HepG2 (cell line): Measurements from ENCODE around the gene CCDC57. TPM values are rescaled to one million over a fixed set of nuclear protein-coding genes. Genes with fewer than 3 reads are reported as not detected.

Source experiments
- ATF7 ChIP-seq, 2 experiments: fragments of 450-650 bp in 1 of 2; sonication (generic) in 1 of 2; formaldehyde crosslinking in 1 of 2; IDR thresholded peaks; 2 replicates each; pipeline versions ENCODE4 v1.4.0 to v1.6.1; 2016 to 2020; ENCODE audit warnings: antibody characterized with exemption in 1 of 2, mild to moderate bottlenecking in 1 of 2, missing genetic modification reagents in 1 of 2
- CBX5 ChIP-seq: sonication (generic); formaldehyde crosslinking; IDR thresholded peaks from 2 replicates; pipeline ENCODE4 v1.4.0; 2020; ENCODE audit warnings: missing genetic modification reagents, borderline replicate concordance
- MEIS2 ChIP-seq: sonication (generic); formaldehyde crosslinking; IDR thresholded peaks from 2 replicates; pipeline ENCODE4 v1.9.0; 2021; ENCODE audit warnings: mild to moderate bottlenecking, missing genetic modification reagents
- MTA1 ChIP-seq: sonication (generic); formaldehyde crosslinking; IDR thresholded peaks from 2 replicates; pipeline ENCODE4 v1.4.0; 2020; ENCODE audit warnings: missing genetic modification reagents, mild to moderate bottlenecking, borderline replicate concordance
- NFIB ChIP-seq: sonication (generic); formaldehyde crosslinking; IDR thresholded peaks from 2 replicates; pipeline ENCODE4 v1.9.0; 2021; ENCODE audit warnings: missing genetic modification reagents, mild to moderate bottlenecking, borderline replicate concordance
- PLSCR1 ChIP-seq: sonication (generic); formaldehyde crosslinking; IDR thresholded peaks from 2 replicates; pipeline ENCODE4 v1.5.0; 2020; ENCODE audit warnings: missing genetic modification reagents, mild to moderate bottlenecking, borderline replicate concordance
- REPIN1 ChIP-seq: sonication (generic); formaldehyde crosslinking; IDR thresholded peaks from 2 replicates; pipeline ENCODE4 v1.8.0; 2022; ENCODE audit warnings: missing genetic modification reagents, low read depth, mild to moderate bottlenecking, borderline replicate concordance
- SP4 ChIP-seq: sonication (generic); formaldehyde crosslinking; IDR thresholded peaks from 2 replicates; pipeline ENCODE4 v1.8.1; 2023; ENCODE audit warnings: mild to moderate bottlenecking, missing genetic modification reagents
- STAT5B ChIP-seq: sonication (generic); formaldehyde crosslinking; IDR thresholded peaks from 2 replicates; pipeline ENCODE4 v1.4.0; 2020; ENCODE audit warnings: missing genetic modification reagents
- ZNF326 ChIP-seq: sonication (generic); formaldehyde crosslinking; IDR thresholded peaks from 2 replicates; pipeline ENCODE4 v1.4.0; 2020; ENCODE audit warnings: missing genetic modification reagents, borderline replicate concordance
- ZNF512 ChIP-seq: sonication (generic); formaldehyde crosslinking; IDR thresholded peaks from 2 replicates; pipeline ENCODE4 v1.4.0; 2020; ENCODE audit warnings: mild to moderate bottlenecking, missing genetic modification reagents
- ZNF749 ChIP-seq: sonication (generic); formaldehyde crosslinking; IDR thresholded peaks from 2 replicates; pipeline ENCODE4 v1.8.0; 2022; ENCODE audit warnings: mild to moderate bottlenecking, missing genetic modification reagents, moderate library complexity, borderline replicate concordance
- polyA plus RNA-seq, 8 experiments: library from polyadenylated mRNA; depleted of rRNA in 3 of 8; stranded (reverse) in 7 of 8; unstranded in 1 of 8; fragments of >200 nt; fragmentation: Illumina TruSeq in 4 of 8; extraction: Trizol in 4 of 8; gene quantifications; 2 replicates each; pipeline versions ENCODE4 v1.2.1 to v1.2.3, GENCODE V29; 2011 to 2016; ENCODE audit warnings: low read depth in 4 of 8, missing spikeins in 1 of 8, mixed read lengths in 1 of 8; ENCODE audit not compliant: insufficient read depth in 1 of 8
- total RNA-seq, 5 experiments: library from RNA; depleted of rRNA; stranded (reverse); fragments of >200 nt; fragmentation: Illumina TruSeq; extraction: Trizol; gene quantifications; 2 replicates each; pipeline ENCODE4 v1.2.3, GENCODE V29; 2016; ENCODE audit warnings: low read depth in 1 of 5
- TF ChIP-seq, protein P1 (sequence below): sonication (generic); formaldehyde crosslinking; IDR thresholded peaks from 2 replicates; pipeline ENCODE4 v1.9.0; 2021; ENCODE audit warnings: missing genetic modification reagents, mild to moderate bottlenecking, borderline replicate concordance
- TF ChIP-seq, protein P2 (sequence below): sonication (generic); formaldehyde crosslinking; IDR thresholded peaks from 2 replicates; pipeline ENCODE4 v1.4.0; 2020; ENCODE audit warnings: missing genetic modification reagents, borderline replicate concordance
- TF ChIP-seq, protein P3 (sequence below): sonication (generic); formaldehyde crosslinking; IDR thresholded peaks from 2 replicates; pipeline ENCODE4 v1.8.0; 2022; ENCODE audit warnings: missing genetic modification reagents, mild to moderate bottlenecking, moderate library complexity, borderline replicate concordance

CCDC57 gene
- total and polyA plus RNA-seq, 2 of the 13 experiments (the other 11 are each of a cell fraction or from before 2014, with no cell fraction given) = 59.3 to 59.9 TPM

- TF ChIP-seq, protein P1, sequence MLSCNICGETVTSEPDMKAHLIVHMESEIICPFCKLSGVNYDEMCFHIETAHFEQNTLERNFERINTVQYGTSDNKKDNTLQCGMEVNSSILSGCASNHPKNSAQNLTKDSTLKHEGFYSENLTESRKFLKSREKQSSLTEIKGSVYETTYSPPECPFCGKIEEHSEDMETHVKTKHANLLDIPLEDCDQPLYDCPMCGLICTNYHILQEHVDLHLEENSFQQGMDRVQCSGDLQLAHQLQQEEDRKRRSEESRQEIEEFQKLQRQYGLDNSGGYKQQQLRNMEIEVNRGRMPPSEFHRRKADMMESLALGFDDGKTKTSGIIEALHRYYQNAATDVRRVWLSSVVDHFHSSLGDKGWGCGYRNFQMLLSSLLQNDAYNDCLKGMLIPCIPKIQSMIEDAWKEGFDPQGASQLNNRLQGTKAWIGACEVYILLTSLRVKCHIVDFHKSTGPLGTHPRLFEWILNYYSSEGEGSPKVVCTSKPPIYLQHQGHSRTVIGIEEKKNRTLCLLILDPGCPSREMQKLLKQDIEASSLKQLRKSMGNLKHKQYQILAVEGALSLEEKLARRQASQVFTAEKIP = no peak
- TF ChIP-seq ZNF512 (CRISPR knock-in tag) (no peak), MEIS2 (no peak), SP4 (CRISPR knock-in tag) (peak; percentile 72), REPIN1 (peak; percentile 67), ZNF326 (CRISPR knock-in tag) (peak; percentile 72), STAT5B (peak; percentile 62; the same call in 1 of the 2 replicates), MTA1 (CRISPR knock-in tag) (peak; percentile 95), NFIB (CRISPR knock-in tag) (no peak), ATF7 (IDR thresholded peaks at IDR 0.05) (no peak), ATF7 (CRISPR knock-in tag; IDR thresholded peaks at IDR 0.05) (no peak), PLSCR1 (CRISPR knock-in tag) (no peak), ZNF749 (no peak), CBX5 (CRISPR knock-in tag) (peak; percentile 97; the same call in 1 of the 2 replicates)
- TF ChIP-seq, protein P2, sequence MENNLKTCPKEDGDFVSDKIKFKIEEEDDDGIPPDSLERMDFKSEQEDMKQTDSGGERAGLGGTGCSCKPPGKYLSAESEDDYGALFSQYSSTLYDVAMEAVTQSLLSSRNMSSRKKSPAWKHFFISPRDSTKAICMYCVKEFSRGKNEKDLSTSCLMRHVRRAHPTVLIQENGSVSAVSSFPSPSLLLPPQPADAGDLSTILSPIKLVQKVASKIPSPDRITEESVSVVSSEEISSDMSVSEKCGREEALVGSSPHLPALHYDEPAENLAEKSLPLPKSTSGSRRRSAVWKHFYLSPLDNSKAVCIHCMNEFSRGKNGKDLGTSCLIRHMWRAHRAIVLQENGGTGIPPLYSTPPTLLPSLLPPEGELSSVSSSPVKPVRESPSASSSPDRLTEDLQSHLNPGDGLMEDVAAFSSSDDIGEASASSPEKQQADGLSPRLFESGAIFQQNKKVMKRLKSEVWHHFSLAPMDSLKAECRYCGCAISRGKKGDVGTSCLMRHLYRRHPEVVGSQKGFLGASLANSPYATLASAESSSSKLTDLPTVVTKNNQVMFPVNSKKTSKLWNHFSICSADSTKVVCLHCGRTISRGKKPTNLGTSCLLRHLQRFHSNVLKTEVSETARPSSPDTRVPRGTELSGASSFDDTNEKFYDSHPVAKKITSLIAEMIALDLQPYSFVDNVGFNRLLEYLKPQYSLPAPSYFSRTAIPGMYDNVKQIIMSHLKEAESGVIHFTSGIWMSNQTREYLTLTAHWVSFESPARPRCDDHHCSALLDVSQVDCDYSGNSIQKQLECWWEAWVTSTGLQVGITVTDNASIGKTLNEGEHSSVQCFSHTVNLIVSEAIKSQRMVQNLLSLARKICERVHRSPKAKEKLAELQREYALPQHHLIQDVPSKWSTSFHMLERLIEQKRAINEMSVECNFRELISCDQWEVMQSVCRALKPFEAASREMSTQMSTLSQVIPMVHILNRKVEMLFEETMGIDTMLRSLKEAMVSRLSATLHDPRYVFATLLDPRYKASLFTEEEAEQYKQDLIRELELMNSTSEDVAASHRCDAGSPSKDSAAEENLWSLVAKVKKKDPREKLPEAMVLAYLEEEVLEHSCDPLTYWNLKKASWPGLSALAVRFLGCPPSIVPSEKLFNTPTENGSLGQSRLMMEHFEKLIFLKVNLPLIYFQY (CRISPR knock-in tag) = peak; percentile 96
- TF ChIP-seq, protein P3, sequence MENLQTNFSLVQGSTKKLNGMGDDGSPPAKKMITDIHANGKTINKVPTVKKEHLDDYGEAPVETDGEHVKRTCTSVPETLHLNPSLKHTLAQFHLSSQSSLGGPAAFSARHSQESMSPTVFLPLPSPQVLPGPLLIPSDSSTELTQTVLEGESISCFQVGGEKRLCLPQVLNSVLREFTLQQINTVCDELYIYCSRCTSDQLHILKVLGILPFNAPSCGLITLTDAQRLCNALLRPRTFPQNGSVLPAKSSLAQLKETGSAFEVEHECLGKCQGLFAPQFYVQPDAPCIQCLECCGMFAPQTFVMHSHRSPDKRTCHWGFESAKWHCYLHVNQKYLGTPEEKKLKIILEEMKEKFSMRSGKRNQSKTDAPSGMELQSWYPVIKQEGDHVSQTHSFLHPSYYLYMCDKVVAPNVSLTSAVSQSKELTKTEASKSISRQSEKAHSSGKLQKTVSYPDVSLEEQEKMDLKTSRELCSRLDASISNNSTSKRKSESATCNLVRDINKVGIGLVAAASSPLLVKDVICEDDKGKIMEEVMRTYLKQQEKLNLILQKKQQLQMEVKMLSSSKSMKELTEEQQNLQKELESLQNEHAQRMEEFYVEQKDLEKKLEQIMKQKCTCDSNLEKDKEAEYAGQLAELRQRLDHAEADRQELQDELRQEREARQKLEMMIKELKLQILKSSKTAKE (CRISPR knock-in tag) = peak; percentile 61
Observed at GRCh38 chr17:82101767-82102679, 110.6 kb downstream of the CCDC57 start (continued).
